Nephron (organoid): ENCODE results near the gene OR10AD1.

Experiments
- H3K27ac Mint-ChIP-seq, 3 experiments: 2 replicates each; pipeline ENCODE4 v1.8.0; 2020; ENCODE audit warnings: mixed read lengths in 3 of 3, mild to moderate bottlenecking in 2 of 3, moderate library complexity in 1 of 3
- H3K27me3 Mint-ChIP-seq: 2 replicates; pipeline ENCODE4 v1.8.0; 2021; ENCODE audit warnings: low read depth, mild to moderate bottlenecking, moderate library complexity, mixed read lengths
- H3K36me3 Mint-ChIP-seq: 2 replicates; pipeline ENCODE4 v1.8.0; 2020; ENCODE audit warnings: low read depth, mixed read lengths
- H3K4me1 Mint-ChIP-seq: 2 replicates; pipeline ENCODE4 v1.8.0; 2020; ENCODE audit warnings: mixed read lengths
- H3K4me3 Mint-ChIP-seq, 3 experiments: 2 replicates each; pipeline ENCODE4 v1.8.0; 2020; ENCODE audit warnings: mild to moderate bottlenecking in 3 of 3, mixed read lengths in 3 of 3, moderate library complexity in 2 of 3
- H3K9me3 Mint-ChIP-seq: 2 replicates; pipeline ENCODE4 v1.8.0; 2020; ENCODE audit warnings: mixed read lengths
- CTCF ChIP-seq, 3 experiments: fragments of 200-600 bp; sonication (generic); IDR thresholded peaks; one replicate each; pipeline ENCODE4 v1.5.0; 2021; ENCODE audit warnings: antibody characterized with exemption in 3 of 3; ENCODE audit not compliant: unreplicated experiment in 3 of 3

The OR10AD1 gene

GRCh38 chr12:48182631-48183030 is 20.5 kb downstream of the OR10AD1 start:
- Mint-ChIP-seq H3K27me3 (peaks cover 48% of the 10 kb centered on the region), H3K27ac (peak overlapping the region in 2 of 3 experiments; percentile 37 to 84), H3K36me3 (no peaks in the 10 kb centered on the region), H3K9me3 (no peaks in the 10 kb centered on the region), H3K4me3 (peak overlapping the region; percentile 90 to 92 (median 91)), H3K4me1 (peaks cover 66% of the 10 kb centered on the region)
- TF ChIP-seq CTCF (IDR thresholded peaks at IDR 0.05; ENCODE audit: unreplicated experiment in 3 of 3): no peak

- peak overlapping the region in 2 of 3 experiments; percentile 69 to 82 for H3K27ac Mint-ChIP-seq
- no peak for TF ChIP-seq CTCF (IDR thresholded peaks at IDR 0.05; ENCODE audit: unreplicated experiment in 3 of 3)
- peaks cover 71% of the 10 kb centered on the region for H3K4me1 Mint-ChIP-seq
- peak overlapping the region in 1 of 3 experiments; percentile 77 for H3K4me3 Mint-ChIP-seq
- no peaks in the 10 kb centered on the region for H3K36me3 Mint-ChIP-seq
- peaks cover 43% of the 10 kb centered on the region for H3K27me3 Mint-ChIP-seq
- no peaks in the 10 kb centered on the region for H3K9me3 Mint-ChIP-seq
Observed at GRCh38 chr12:48180857-48181495, 22.1 kb downstream of the OR10AD1 start.

GRCh38 chr12:48180424-48180823 is 22.7 kb downstream of the OR10AD1 start:
- Mint-ChIP-seq H3K4me3 (no peak overlapping the region), H3K27ac (peak overlapping the region in 2 of 3 experiments; percentile 69 to 82), H3K4me1 (peaks cover 71% of the 10 kb centered on the region), H3K9me3 (no peaks in the 10 kb centered on the region), H3K36me3 (no peaks in the 10 kb centered on the region), H3K27me3 (peaks cover 37% of the 10 kb centered on the region)
- no peak for TF ChIP-seq CTCF (IDR thresholded peaks at IDR 0.05; ENCODE audit: unreplicated experiment in 3 of 3)

GRCh38 chr12:48179466-48179865 is 23.6 kb downstream of the OR10AD1 start:
- H3K27me3 Mint-ChIP-seq: peaks cover 28% of the 10 kb centered on the region
- peaks cover 63% of the 10 kb centered on the region for H3K4me1 Mint-ChIP-seq
- peak overlapping the region in 2 of 3 experiments; percentile 28 to 36 for H3K4me3 Mint-ChIP-seq
- TF ChIP-seq CTCF (IDR thresholded peaks at IDR 0.05; ENCODE audit: unreplicated experiment in 3 of 3): no peak
- no peaks in the 10 kb centered on the region for H3K36me3 Mint-ChIP-seq
- peak overlapping the region; percentile 37 to 82 (median 69) for H3K27ac Mint-ChIP-seq
- no peaks in the 10 kb centered on the region for H3K9me3 Mint-ChIP-seq

- Mint-ChIP-seq H3K4me1 (peaks cover 58% of the 10 kb centered on the region), H3K27me3 (peaks cover 15% of the 10 kb centered on the region), H3K9me3 (no peaks in the 10 kb centered on the region), H3K4me3 (no peak overlapping the region), H3K36me3 (no peaks in the 10 kb centered on the region), H3K27ac (no peak overlapping the region)
- TF ChIP-seq CTCF (IDR thresholded peaks at IDR 0.05; ENCODE audit: unreplicated experiment in 3 of 3): no peak
Observed at GRCh38 chr12:48177982-48178381, 25.1 kb downstream of the OR10AD1 start.

GRCh38 chr12:48176417-48176751 is 26.7 kb downstream of the OR10AD1 start:
- Mint-ChIP-seq H3K36me3 (no peaks in the 10 kb centered on the region), H3K27ac (peak overlapping the region; percentile 90 to 97 (median 91)), H3K4me3 (peak overlapping the region in 1 of 3 experiments; percentile 4), H3K4me1 (peaks cover 42% of the 10 kb centered on the region), H3K27me3 (no peaks in the 10 kb centered on the region), H3K9me3 (no peaks in the 10 kb centered on the region)
- no peak for TF ChIP-seq CTCF (IDR thresholded peaks at IDR 0.05; ENCODE audit: unreplicated experiment in 3 of 3)
